ENCODE measurements around the gene BPI. TPM values are rescaled to one million over a fixed set of nuclear protein-coding genes. Genes with fewer than 3 reads are reported as not detected.

BPI gene
- total and polyA plus RNA-seq, 4 donors, result 0.19 to 0.82 (median 0.51) TPM; not detected in 1

DNA sequence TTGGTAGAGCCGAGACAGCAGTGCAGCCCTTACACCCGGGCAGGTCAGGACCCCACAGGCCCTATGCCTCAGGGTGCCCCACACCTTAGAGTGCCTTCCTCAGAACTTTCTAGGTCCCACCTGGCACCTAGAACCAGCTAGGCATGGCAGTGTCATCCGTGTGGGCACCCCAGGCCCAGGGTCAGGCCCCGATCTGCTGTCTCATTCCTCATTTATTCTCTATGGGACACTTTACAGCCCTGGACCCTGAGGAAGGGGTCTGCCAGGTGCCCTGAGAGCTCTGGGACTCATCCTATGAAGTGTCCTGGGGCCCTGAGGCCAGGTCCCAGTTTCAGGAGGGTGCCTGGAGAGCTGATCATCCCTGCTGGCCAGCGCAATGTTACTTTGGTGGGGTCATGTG lies 8.1 kb upstream of the BPI start:
- H3K4me1 ChIP-seq (ENCODE audit: control insufficient read depth in 1 of 2, insufficient read depth in 2 of 2, low read length in 2 of 2), result no peaks in the 10 kb centered on the region
- no peak for DNase-seq
- intact Hi-C loops (cut with DNase I), result loop anchor here (5.0 to 10.0 kb wide), 2 partner anchors 54 to 241 kb away; no protein-coding TSS in a partner anchor

DNA sequence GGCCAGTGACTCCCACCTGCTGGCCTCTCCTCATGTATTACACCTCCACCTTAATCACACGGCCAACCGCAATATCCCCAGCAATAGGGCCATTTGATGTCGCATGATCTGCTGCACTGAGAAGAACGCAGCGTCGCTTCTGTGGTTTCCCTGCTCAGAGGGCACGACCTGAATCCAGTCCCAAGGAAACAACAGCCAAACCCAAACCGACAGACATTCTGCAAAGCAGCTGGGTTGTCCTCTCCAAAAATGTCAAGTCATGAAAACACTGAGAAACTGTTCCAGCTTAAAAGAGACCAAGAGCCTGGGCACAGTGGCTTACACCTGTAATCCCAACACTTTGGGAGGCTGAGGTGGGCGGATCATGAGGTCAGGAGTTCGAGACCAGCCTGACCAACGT lies 7.5 kb upstream of the BPI start:
- 76 to 80% methylated on average over 11 of the region's 11 CpGs for WGBS, 2 donors
- no peak for ATAC-seq (ENCODE audit: low FRiP score)
- no peak for DNase-seq
- no peaks in the 10 kb centered on the region for H3K4me1 ChIP-seq (ENCODE audit: control insufficient read depth in 1 of 2, insufficient read depth in 2 of 2, low read length in 2 of 2)
- intact Hi-C loops (cut with DNase I), result loop anchor here (5.0 to 10.0 kb wide), 2 partner anchors 54 to 242 kb away; no protein-coding TSS in a partner anchor
- H3K27me3 ChIP-seq (ENCODE audit: control insufficient read depth in 1 of 2, insufficient read depth in 2 of 2, low read length in 1 of 2), result no peaks in the 10 kb centered on the region
- no peak overlapping the region for H3K27ac ChIP-seq (ENCODE audit: low read depth in 1 of 2, low read length in 2 of 2)
- no peaks in the 10 kb centered on the region for H3K36me3 ChIP-seq (ENCODE audit: control insufficient read depth in 1 of 2, insufficient read depth in 2 of 2, low read length in 1 of 2)
- no peaks in the 10 kb centered on the region for H3K9me3 ChIP-seq (ENCODE audit: control insufficient read depth, low read length)
- H3K4me3 ChIP-seq (ENCODE audit: low read length in 2 of 2), result no peak overlapping the region

More for the DNA sequence above, 8.1 kb upstream of the BPI start:
- 90 to 93% methylated on average over 5 of the region's 5 CpGs for WGBS, 2 donors
- no peak for ATAC-seq (ENCODE audit: low FRiP score)
- H3K4me3 ChIP-seq (ENCODE audit: low read length in 2 of 2), result no peak overlapping the region
- no peak overlapping the region for H3K27ac ChIP-seq (ENCODE audit: low read depth in 1 of 2, low read length in 2 of 2)
- no peaks in the 10 kb centered on the region for H3K27me3 ChIP-seq (ENCODE audit: control insufficient read depth in 1 of 2, insufficient read depth in 2 of 2, low read length in 1 of 2)
- H3K36me3 ChIP-seq (ENCODE audit: control insufficient read depth in 1 of 2, insufficient read depth in 2 of 2, low read length in 1 of 2), result no peaks in the 10 kb centered on the region
- no peaks in the 10 kb centered on the region for H3K9me3 ChIP-seq (ENCODE audit: control insufficient read depth, low read length)

DNA sequence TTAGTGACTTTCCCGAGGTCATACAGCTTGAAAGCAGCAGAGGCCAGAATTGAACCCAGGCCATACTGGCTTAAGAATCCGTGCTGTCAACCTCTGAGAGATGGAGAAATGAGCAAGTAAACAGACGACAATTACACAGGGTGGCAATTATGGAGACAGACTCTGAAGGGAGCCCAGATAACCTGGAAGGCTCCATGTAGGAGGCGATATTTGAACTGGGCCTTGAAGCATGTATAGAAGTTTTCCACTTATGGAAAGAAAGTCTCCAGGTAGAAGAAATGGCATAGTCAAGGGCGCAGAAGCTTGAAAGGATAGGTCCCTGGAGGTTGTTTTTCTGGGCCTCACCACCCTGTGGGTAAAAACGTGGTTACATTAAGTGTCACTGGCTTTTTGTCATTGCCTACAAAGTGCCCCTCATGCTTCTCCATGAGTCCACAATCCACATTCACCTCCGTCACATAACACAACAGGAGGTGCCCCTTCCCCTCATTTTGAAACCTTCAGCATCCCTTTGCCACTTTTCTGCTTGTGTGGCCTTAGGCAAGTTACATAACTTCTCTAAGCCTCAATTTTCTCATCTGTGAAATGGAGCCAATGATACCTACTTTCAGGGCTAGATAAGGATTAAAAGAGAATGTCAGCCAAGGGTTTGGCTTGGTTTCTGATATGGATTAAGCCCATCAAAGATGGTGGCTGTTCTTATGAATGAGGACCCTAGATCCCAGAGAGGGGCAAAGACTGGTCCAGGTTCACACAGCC lies 5.9 kb upstream of the BPI start:
- Histone ChIP-seq H3K4me3 (ENCODE audit: low read length in 2 of 2) (no peak overlapping the region), H3K27ac (ENCODE audit: low read depth in 1 of 2, low read length in 2 of 2) (peak overlapping the region in 1 of 2 donors; percentile 71), H3K4me1 (ENCODE audit: control insufficient read depth in 1 of 2, insufficient read depth in 2 of 2, low read length in 2 of 2) (no peaks in the 10 kb centered on the region), H3K36me3 (ENCODE audit: control insufficient read depth in 1 of 2, insufficient read depth in 2 of 2, low read length in 1 of 2) (no peaks in the 10 kb centered on the region), H3K27me3 (ENCODE audit: control insufficient read depth in 1 of 2, insufficient read depth in 2 of 2, low read length in 1 of 2) (no peaks in the 10 kb centered on the region), H3K9me3 (ENCODE audit: control insufficient read depth, low read length) (no peaks in the 10 kb centered on the region)
- intact Hi-C loops (cut with DNase I), result loop anchor here (5.0 to 10.0 kb wide), 2 partner anchors 56 to 243 kb away; no protein-coding TSS in a partner anchor
- WGBS, 2 donors, result 93 to 94% methylated on average over 7 of the region's 7 CpGs
- no peak for DNase-seq
- no peak for ATAC-seq (ENCODE audit: low FRiP score)

DNA sequence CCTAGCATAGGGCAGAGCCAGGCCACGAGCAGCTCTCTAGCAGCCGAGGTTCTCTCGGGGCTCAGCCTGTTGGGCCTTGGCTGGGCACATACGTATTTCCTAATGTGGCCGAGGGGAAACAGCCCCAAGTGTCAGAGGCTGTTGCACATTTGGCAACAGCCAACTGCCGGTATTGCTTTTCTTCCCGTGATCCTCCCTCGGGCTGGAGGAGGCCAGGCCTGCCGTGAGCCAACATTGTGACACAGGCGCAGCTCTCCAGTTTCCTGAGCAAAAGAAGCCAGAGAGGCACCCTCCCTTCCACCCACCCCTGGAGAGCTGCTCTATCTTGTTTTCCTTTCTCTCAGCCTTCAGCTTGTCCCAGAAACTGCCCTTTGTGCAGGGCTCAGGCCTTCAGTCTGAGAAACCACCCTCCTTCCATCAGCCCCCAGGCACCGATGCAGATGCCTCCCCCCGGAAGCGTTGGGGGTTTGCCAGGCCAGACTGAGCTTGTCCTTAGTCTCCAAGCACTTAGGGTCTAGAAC lies 5.1 kb upstream of the BPI start:
- ATAC-seq (ENCODE audit: low FRiP score) (peak; percentile 92), DNase-seq (peak; percentile 90 to 91)
- Histone ChIP-seq H3K27me3 (ENCODE audit: control insufficient read depth in 1 of 2, insufficient read depth in 2 of 2, low read length in 1 of 2) (no peaks in the 10 kb centered on the region), H3K36me3 (ENCODE audit: control insufficient read depth in 1 of 2, insufficient read depth in 2 of 2, low read length in 1 of 2) (no peaks in the 10 kb centered on the region), H3K4me3 (ENCODE audit: low read length in 2 of 2) (no peak overlapping the region), H3K9me3 (ENCODE audit: control insufficient read depth, low read length) (no peaks in the 10 kb centered on the region), H3K4me1 (ENCODE audit: control insufficient read depth in 1 of 2, insufficient read depth in 2 of 2, low read length in 2 of 2) (no peaks in the 10 kb centered on the region), H3K27ac (ENCODE audit: low read depth in 1 of 2, low read length in 2 of 2) (peak overlapping the region; percentile 53 to 71)
- intact Hi-C loops (cut with DNase I), result loop anchor here (5.0 to 10.0 kb wide), 2 partner anchors 57 to 244 kb away; no protein-coding TSS in a partner anchor
- 2% methylated on average over 13 of the region's 13 CpGs for WGBS, 2 donors

DNA sequence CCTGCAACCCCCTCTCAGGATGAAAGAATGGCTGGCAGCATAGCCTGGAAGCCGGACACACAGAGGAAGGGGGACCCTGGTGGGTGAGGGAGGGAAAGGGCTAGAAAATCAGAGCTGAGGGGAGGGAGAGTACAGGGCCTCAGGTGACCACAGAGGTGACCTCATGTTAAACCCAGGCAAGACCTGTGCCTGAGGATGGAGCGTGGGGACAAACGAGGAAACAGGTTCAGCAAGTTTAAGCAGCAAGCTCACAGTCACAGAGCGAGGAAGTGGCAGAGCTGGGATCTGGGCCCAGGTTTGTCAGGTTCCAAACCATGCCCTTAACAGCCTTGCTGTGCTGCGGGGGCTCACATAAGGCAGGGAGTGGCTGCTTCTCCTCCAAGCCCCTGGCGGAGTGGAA lies 4.0 kb upstream of the BPI start:
- Histone ChIP-seq H3K36me3 (ENCODE audit: control insufficient read depth in 1 of 2, insufficient read depth in 2 of 2, low read length in 1 of 2) (no peaks in the 10 kb centered on the region), H3K4me1 (ENCODE audit: control insufficient read depth in 1 of 2, insufficient read depth in 2 of 2, low read length in 2 of 2) (no peaks in the 10 kb centered on the region), H3K4me3 (ENCODE audit: low read length in 2 of 2) (no peak overlapping the region), H3K9me3 (ENCODE audit: control insufficient read depth, low read length) (no peaks in the 10 kb centered on the region), H3K27ac (ENCODE audit: low read depth in 1 of 2, low read length in 2 of 2) (no peak overlapping the region), H3K27me3 (ENCODE audit: control insufficient read depth in 1 of 2, insufficient read depth in 2 of 2, low read length in 1 of 2) (no peaks in the 10 kb centered on the region)
- ATAC-seq (ENCODE audit: low FRiP score) (no peak), DNase-seq (no peak)
- WGBS, 2 donors, result 68 to 76% methylated on average over 6 of the region's 6 CpGs
- intact Hi-C loops (cut with DNase I), result loop anchor here (5.0 to 10.0 kb wide), 2 partner anchors 58 to 245 kb away; no protein-coding TSS in a partner anchor

DNA sequence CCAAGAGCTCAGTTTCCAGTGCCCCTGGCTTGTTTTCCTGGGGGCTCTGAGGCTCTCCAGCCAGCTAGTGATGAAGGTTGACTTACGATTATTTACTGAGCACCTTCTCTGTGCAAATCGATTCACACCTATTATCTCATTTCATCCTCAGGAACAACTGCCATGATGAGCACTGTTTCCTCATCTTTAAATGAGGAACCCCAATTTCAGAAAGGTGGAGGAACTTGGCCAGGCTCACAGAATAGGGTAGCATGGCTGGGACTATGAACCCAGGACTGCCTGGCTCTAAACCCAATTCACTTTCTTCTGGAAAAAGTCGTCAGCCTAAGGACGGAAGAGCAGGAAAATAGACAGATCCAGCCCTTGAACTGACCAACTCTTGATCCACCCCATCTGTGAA lies 3.5 kb upstream of the BPI start:
- Histone ChIP-seq H3K4me1 (ENCODE audit: control insufficient read depth in 1 of 2, insufficient read depth in 2 of 2, low read length in 2 of 2) (no peaks in the 10 kb centered on the region), H3K27me3 (ENCODE audit: control insufficient read depth in 1 of 2, insufficient read depth in 2 of 2, low read length in 1 of 2) (no peaks in the 10 kb centered on the region), H3K36me3 (ENCODE audit: control insufficient read depth in 1 of 2, insufficient read depth in 2 of 2, low read length in 1 of 2) (no peaks in the 10 kb centered on the region), H3K4me3 (ENCODE audit: low read length in 2 of 2) (no peak overlapping the region), H3K9me3 (ENCODE audit: control insufficient read depth, low read length) (no peaks in the 10 kb centered on the region), H3K27ac (ENCODE audit: low read depth in 1 of 2, low read length in 2 of 2) (no peak overlapping the region)
- 88 to 93% methylated on average over 4 of the region's 4 CpGs for WGBS, 2 donors
- intact Hi-C loops (cut with DNase I), result no loop called here
- ATAC-seq (ENCODE audit: low FRiP score), result no peak
- DNase-seq, result no peak

DNA sequence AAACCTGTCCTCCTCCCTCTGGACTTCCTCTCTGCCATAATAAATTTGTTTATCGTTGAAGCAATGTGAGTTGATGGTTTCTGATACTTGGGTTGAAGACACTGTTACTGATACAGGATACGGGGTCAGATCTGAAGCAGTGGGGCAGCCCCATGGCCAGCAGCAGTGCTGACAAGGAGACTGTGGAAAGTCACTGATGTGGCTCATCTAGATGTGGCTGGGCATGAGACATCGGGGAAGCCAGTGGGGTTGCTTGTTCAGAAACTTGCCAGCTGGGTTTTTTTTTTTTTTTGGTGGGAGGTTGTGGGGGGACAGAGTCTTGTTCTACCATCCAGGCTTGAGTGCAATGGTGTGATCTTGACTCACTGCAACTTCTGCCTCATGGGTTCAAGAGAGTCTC lies 2.6 kb upstream of the BPI start:
- Histone ChIP-seq H3K27ac (ENCODE audit: low read depth in 1 of 2, low read length in 2 of 2) (no peak overlapping the region), H3K4me3 (ENCODE audit: low read length in 2 of 2) (no peak overlapping the region), H3K36me3 (ENCODE audit: control insufficient read depth in 1 of 2, insufficient read depth in 2 of 2, low read length in 1 of 2) (no peaks in the 10 kb centered on the region), H3K4me1 (ENCODE audit: control insufficient read depth in 1 of 2, insufficient read depth in 2 of 2, low read length in 2 of 2) (no peaks in the 10 kb centered on the region), H3K9me3 (ENCODE audit: control insufficient read depth, low read length) (no peaks in the 10 kb centered on the region), H3K27me3 (ENCODE audit: control insufficient read depth in 1 of 2, insufficient read depth in 2 of 2, low read length in 1 of 2) (no peaks in the 10 kb centered on the region)
- ATAC-seq (ENCODE audit: low FRiP score) (no peak), DNase-seq (no peak)
- WGBS, 2 donors, result 91 to 97% methylated on average over 3 of the region's 3 CpGs
- intact Hi-C loops (cut with DNase I), result no loop called here

DNA sequence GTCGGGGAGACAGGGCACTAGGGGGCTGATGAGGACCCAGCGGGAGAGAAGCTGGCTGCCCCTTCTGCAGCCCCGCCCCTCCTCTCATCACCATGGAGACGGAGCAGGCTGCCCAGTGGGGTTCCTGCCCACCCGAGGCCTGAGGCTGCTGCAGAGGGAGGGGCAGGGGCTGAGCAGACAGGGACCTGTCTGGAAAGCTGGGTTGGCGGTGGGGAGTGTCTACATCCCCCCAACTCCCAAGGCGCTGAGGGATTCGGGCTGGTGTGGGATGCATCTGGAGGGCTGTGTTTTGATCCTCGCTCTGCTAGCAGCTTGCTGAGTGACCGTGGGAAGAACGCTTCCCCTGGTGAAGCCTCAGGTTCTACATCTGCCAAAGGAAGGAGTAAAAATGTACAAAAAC lies 1.2 kb upstream of the BPI start:
- no peaks in the 10 kb centered on the region for H3K4me1 ChIP-seq (ENCODE audit: control insufficient read depth in 1 of 2, insufficient read depth in 2 of 2, low read length in 2 of 2)
- DNase-seq, result no peak
- no peak overlapping the region for H3K27ac ChIP-seq (ENCODE audit: low read depth in 1 of 2, low read length in 2 of 2)
- no peaks in the 10 kb centered on the region for H3K27me3 ChIP-seq (ENCODE audit: control insufficient read depth in 1 of 2, insufficient read depth in 2 of 2, low read length in 1 of 2)
- ATAC-seq (ENCODE audit: low FRiP score), result no peak
- 45 to 50% methylated on average over 11 of the region's 11 CpGs for WGBS, 2 donors
- no peak overlapping the region for H3K4me3 ChIP-seq (ENCODE audit: low read length in 2 of 2)
- intact Hi-C loops (cut with DNase I), result no loop called here
- H3K36me3 ChIP-seq (ENCODE audit: control insufficient read depth in 1 of 2, insufficient read depth in 2 of 2, low read length in 1 of 2), result no peaks in the 10 kb centered on the region
- no peaks in the 10 kb centered on the region for H3K9me3 ChIP-seq (ENCODE audit: control insufficient read depth, low read length)

Data from aorta (tissue), 5 donors.